HepG2 (cell line): Measurements from ENCODE around the gene STUB1. TPM values are rescaled to one million over a fixed set of nuclear protein-coding genes. Genes with fewer than 3 reads are reported as not detected.

Experiments
- ADNP ChIP-seq: sonication (generic); formaldehyde crosslinking; IDR thresholded peaks from 2 replicates; pipeline ENCODE4 v1.4.0; 2020; ENCODE audit warnings: missing genetic modification reagents
- CREB3 ChIP-seq: sonication (generic); formaldehyde crosslinking; IDR thresholded peaks from 2 replicates; pipeline ENCODE4 v1.5.0; 2020; ENCODE audit warnings: missing genetic modification reagents
- CREM ChIP-seq, 2 experiments: sonication (generic) in 1 of 2; formaldehyde crosslinking in 1 of 2; IDR thresholded peaks; 2 replicates each; pipeline versions ENCODE4 v1.4.0 to v1.6.1; 2016 to 2020; ENCODE audit warnings: antibody characterized with exemption in 1 of 2, mild to moderate bottlenecking in 1 of 2, missing genetic modification reagents in 1 of 2
- GPN1 ChIP-seq: sonication (generic); formaldehyde crosslinking; IDR thresholded peaks from 2 replicates; pipeline ENCODE4 v1.5.1; 2020; ENCODE audit warnings: missing genetic modification reagents, borderline replicate concordance
- KLF11 ChIP-seq: IDR thresholded peaks from 2 replicates; pipeline ENCODE4 v1.6.1; 2016; ENCODE audit warnings: missing compliant biosample characterization
- MAX ChIP-seq: IDR thresholded peaks from 2 replicates; pipeline ENCODE4 v1.6.1; 2012; ENCODE audit warnings: inconsistent platforms
- NR1H2 ChIP-seq: sonication (generic); formaldehyde crosslinking; IDR thresholded peaks from 2 replicates; pipeline ENCODE4 v1.8.1; 2022; ENCODE audit warnings: low read depth, missing genetic modification reagents, borderline replicate concordance
- PAXIP1 ChIP-seq: sonication (generic); formaldehyde crosslinking; conservative IDR thresholded peaks from 2 replicates; pipeline ENCODE4 v1.4.0; 2020; ENCODE audit warnings: mild to moderate bottlenecking, missing genetic modification reagents, moderate library complexity
- SRF ChIP-seq: IDR thresholded peaks from 2 replicates; pipeline ENCODE4 v1.6.1; 2011; ENCODE audit warnings: mild to moderate bottlenecking, low read depth, low read length, moderate library complexity
- ZBTB4 ChIP-seq: sonication (generic); formaldehyde crosslinking; IDR thresholded peaks from 2 replicates; pipeline ENCODE4 v1.4.0; 2020; ENCODE audit warnings: missing genetic modification reagents, mild to moderate bottlenecking, borderline replicate concordance
- ZFP36L1 ChIP-seq: sonication (generic); formaldehyde crosslinking; IDR thresholded peaks from 2 replicates; pipeline ENCODE4 v1.8.0; 2022; ENCODE audit warnings: mild to moderate bottlenecking, missing genetic modification reagents, moderate library complexity
- ZMYM2 ChIP-seq: sonication (generic); formaldehyde crosslinking; IDR thresholded peaks from 2 replicates; pipeline ENCODE4 v1.8.0; 2022; ENCODE audit warnings: mild to moderate bottlenecking, missing genetic modification reagents
- ZNF496 ChIP-seq: sonication (generic); formaldehyde crosslinking; IDR thresholded peaks from 2 replicates; pipeline ENCODE4 v1.8.1; 2023; ENCODE audit warnings: mild to moderate bottlenecking, moderate library complexity, missing genetic modification reagents; ENCODE audit not compliant: insufficient replicate concordance
- ZNF709 ChIP-seq: sonication (generic); formaldehyde crosslinking; IDR thresholded peaks from 2 replicates; pipeline ENCODE4 v1.5.0; 2020; ENCODE audit warnings: mild to moderate bottlenecking, missing genetic modification reagents
- ZNF749 ChIP-seq: sonication (generic); formaldehyde crosslinking; IDR thresholded peaks from 2 replicates; pipeline ENCODE4 v1.8.0; 2022; ENCODE audit warnings: mild to moderate bottlenecking, missing genetic modification reagents, moderate library complexity, borderline replicate concordance
- ZNF780A ChIP-seq: sonication (generic); formaldehyde crosslinking; IDR thresholded peaks from 2 replicates; pipeline ENCODE4 v1.8.0; 2022; ENCODE audit warnings: mild to moderate bottlenecking, missing genetic modification reagents, moderate library complexity
- ZSCAN12 ChIP-seq: sonication (generic); formaldehyde crosslinking; IDR thresholded peaks from 2 replicates; pipeline ENCODE4 v1.9.0; 2021; ENCODE audit warnings: mild to moderate bottlenecking, missing genetic modification reagents
- ZZZ3 ChIP-seq: sonication (generic); formaldehyde crosslinking; IDR thresholded peaks from 2 replicates; pipeline ENCODE4 v1.4.0; 2020; ENCODE audit warnings: missing genetic modification reagents, mild to moderate bottlenecking, borderline replicate concordance
- polyA plus RNA-seq, 8 experiments: library from polyadenylated mRNA; depleted of rRNA in 3 of 8; stranded (reverse) in 7 of 8; unstranded in 1 of 8; fragments of >200 nt; fragmentation: Illumina TruSeq in 4 of 8; extraction: Trizol in 4 of 8; gene quantifications; 2 replicates each; pipeline versions ENCODE4 v1.2.1 to v1.2.3, GENCODE V29; 2011 to 2016; ENCODE audit warnings: low read depth in 4 of 8, missing spikeins in 1 of 8, mixed read lengths in 1 of 8; ENCODE audit not compliant: insufficient read depth in 1 of 8
- total RNA-seq, 5 experiments: library from RNA; depleted of rRNA; stranded (reverse); fragments of >200 nt; fragmentation: Illumina TruSeq; extraction: Trizol; gene quantifications; 2 replicates each; pipeline ENCODE4 v1.2.3, GENCODE V29; 2016; ENCODE audit warnings: low read depth in 1 of 5
- TF ChIP-seq, protein P1 (sequence below): IDR thresholded peaks from 2 replicates; pipeline ENCODE4 v1.6.1; 2016; ENCODE audit warnings: missing compliant biosample characterization, missing genetic modification reagents, borderline replicate concordance
- TF ChIP-seq, protein P2 (sequence below): sonication (generic); formaldehyde crosslinking; IDR thresholded peaks from 2 replicates; pipeline ENCODE4 v1.5.0; 2020; ENCODE audit warnings: missing genetic modification reagents

Gene STUB1
- total and polyA plus RNA-seq, 2 of the 13 experiments (the other 11 are each of a cell fraction or from before 2014, with no cell fraction given): 52.9 to 78.2 TPM

DNA sequence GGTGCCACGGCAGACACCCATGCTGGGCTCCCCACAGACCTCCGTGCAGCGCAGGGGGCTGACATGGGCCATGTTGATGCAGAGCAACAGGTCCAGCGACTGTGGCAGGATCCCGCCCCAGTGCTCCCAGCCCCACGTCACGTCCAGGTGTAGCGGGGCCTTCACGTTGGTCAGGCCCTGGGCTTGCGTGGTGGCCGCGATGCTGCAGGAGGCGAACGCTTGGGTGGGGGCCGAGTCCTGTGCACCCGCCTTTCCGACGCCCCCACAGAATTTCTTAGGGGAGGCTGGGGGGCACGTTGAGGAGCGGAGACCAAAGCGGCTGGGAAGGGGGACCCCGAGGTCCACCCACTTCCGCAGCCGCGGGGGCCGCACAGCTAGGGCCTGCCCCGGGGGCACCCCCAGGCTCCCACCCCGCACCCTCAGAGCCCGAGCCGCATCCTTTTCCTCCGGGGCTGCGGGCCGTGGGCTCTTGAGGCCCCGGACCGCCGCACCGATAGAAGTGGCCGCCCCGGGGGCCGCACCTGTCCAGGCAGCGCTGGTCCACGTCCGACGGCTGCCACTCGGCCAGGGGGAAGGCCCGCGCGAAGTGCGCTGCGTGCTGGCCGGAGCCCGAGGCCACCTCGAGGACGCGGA lies 44.5 kb upstream of the STUB1 start (continued):
- TF ChIP-seq, protein P1, sequence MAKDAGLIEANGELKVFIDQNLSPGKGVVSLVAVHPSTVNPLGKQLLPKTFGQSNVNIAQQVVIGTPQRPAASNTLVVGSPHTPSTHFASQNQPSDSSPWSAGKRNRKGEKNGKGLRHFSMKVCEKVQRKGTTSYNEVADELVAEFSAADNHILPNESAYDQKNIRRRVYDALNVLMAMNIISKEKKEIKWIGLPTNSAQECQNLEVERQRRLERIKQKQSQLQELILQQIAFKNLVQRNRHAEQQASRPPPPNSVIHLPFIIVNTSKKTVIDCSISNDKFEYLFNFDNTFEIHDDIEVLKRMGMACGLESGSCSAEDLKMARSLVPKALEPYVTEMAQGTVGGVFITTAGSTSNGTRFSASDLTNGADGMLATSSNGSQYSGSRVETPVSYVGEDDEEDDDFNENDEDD (CRISPR knock-in tag): no peak
- TF ChIP-seq ZNF749 (CRISPR knock-in tag) (no peak), NR1H2 (CRISPR knock-in tag) (no peak), GPN1 (no peak), ZNF709 (CRISPR knock-in tag) (no peak), ADNP (CRISPR knock-in tag) (no peak), PAXIP1 (CRISPR knock-in tag) (no peak), ZNF780A (CRISPR knock-in tag) (no peak), SRF (no peak), ZZZ3 (CRISPR knock-in tag) (no peak; the same call in 1 of the 2 replicates), MAX (no peak), CREB3 (CRISPR knock-in tag) (peak; percentile 85; the same call in 1 of the 2 replicates), ZFP36L1 (CRISPR knock-in tag) (no peak), CREM (IDR thresholded peaks at IDR 0.05) (no peak), CREM (CRISPR knock-in tag; IDR thresholded peaks at IDR 0.05) (no peak), ZSCAN12 (CRISPR knock-in tag) (no peak), ZBTB4 (CRISPR knock-in tag) (no peak), ZMYM2 (CRISPR knock-in tag) (no peak), ZNF496 (CRISPR knock-in tag) (no peak), KLF11 (no peak)
- TF ChIP-seq, protein P2, sequence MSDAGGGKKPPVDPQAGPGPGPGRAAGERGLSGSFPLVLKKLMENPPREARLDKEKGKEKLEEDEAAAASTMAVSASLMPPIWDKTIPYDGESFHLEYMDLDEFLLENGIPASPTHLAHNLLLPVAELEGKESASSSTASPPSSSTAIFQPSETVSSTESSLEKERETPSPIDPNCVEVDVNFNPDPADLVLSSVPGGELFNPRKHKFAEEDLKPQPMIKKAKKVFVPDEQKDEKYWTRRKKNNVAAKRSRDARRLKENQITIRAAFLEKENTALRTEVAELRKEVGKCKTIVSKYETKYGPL (CRISPR knock-in tag): no peak
